HEK293 (cell line): ENCODE data around the gene CLSTN1.
A peak's percentile ranks its signal among the peaks of the same experiment; 100 is the strongest.

Source experiments
- CTCF ChIA-PET: fragments of 350-600 bp; formaldehyde crosslinking; extraction: SDS; loops from one replicate; lab custom pipeline; 2021; ENCODE audit warnings: antibody characterized with exemption; lab: Yijun Ruan, JAX
- POLR2A ChIA-PET: fragments of 300-600 bp; formaldehyde crosslinking; extraction: SDS; loops from one replicate; lab custom pipeline; 2020; ENCODE audit warnings: antibody characterized with exemption, inconsistent platforms; lab: Yijun Ruan, JAX
- H3K27ac ChIP-seq: fragments of 200-500 bp; sonication (Bioruptor generic); 2 replicates; pipeline ENCODE4 v1.5.1; 2014; ENCODE audit warnings: low read depth, low read length, control low read depth, inconsistent platforms; ENCODE audit errors: extremely low read depth
- H3K36me3 ChIP-seq, 2 experiments: fragments of 200-500 bp in 1 of 2; sonication (Bioruptor generic) in 1 of 2; 1 replicate in 1 of 2; 2 replicates in 1 of 2; pipeline ENCODE4 v1.5.1; 2014 to 2017; ENCODE audit warnings: inconsistent platforms in 2 of 2, low read length in 2 of 2; ENCODE audit not compliant: control insufficient read depth in 2 of 2, insufficient read depth in 1 of 2
- H3K4me1 ChIP-seq: fragments of 200-500 bp; sonication (Bioruptor generic); 2 replicates; pipeline ENCODE4 v1.5.1; 2014; ENCODE audit warnings: mild to moderate bottlenecking, low read length, inconsistent platforms; ENCODE audit not compliant: control insufficient read depth, insufficient read depth
- H3K4me3 ChIP-seq: 2 replicates; pipeline ENCODE4 v1.5.1; 2011; ENCODE audit warnings: low read depth, mild to moderate bottlenecking, control low read depth, low read length, moderate library complexity
- H3K9me3 ChIP-seq: fragments of 200-500 bp; sonication (Bioruptor generic); 2 replicates; pipeline ENCODE4 v1.5.1; 2014; ENCODE audit warnings: low read depth, low read length, inconsistent platforms; ENCODE audit not compliant: control insufficient read depth, insufficient read depth
- KLF9 ChIP-seq: fragments of 450-650 bp; formaldehyde crosslinking; IDR thresholded peaks from 2 replicates; pipeline ENCODE4 v1.5.1; 2016; ENCODE audit warnings: missing biosample characterization, missing genetic modification characterization, low read depth
- TCF7L2 ChIP-seq: IDR thresholded peaks from 2 replicates; pipeline ENCODE4 v1.6.1; 2011; ENCODE audit warnings: low read depth, mild to moderate bottlenecking, inconsistent platforms, low read length, moderate library complexity, borderline replicate concordance
- TRIM28 ChIP-seq: IDR thresholded peaks from 2 replicates; pipeline ENCODE4 v1.6.1; 2011; ENCODE audit warnings: low read length, control low read depth, borderline replicate concordance
- ZBTB8A ChIP-seq: fragments of 450-650 bp; formaldehyde crosslinking; IDR thresholded peaks from 2 replicates; pipeline ENCODE4 v1.5.1; 2016; ENCODE audit warnings: missing biosample characterization, missing genetic modification characterization
- ZIC2 ChIP-seq: fragments of 450-650 bp; formaldehyde crosslinking; IDR thresholded peaks from 2 replicates; pipeline ENCODE4 v1.5.1; 2016; ENCODE audit warnings: missing biosample characterization, missing genetic modification characterization
- ZNF10 ChIP-seq: fragments of 450-650 bp; formaldehyde crosslinking; IDR thresholded peaks from 2 replicates; pipeline ENCODE4 v1.5.1; 2017; ENCODE audit warnings: missing biosample characterization, missing genetic modification characterization
- ZNF114 ChIP-seq: fragments of 450-650 bp; formaldehyde crosslinking; IDR thresholded peaks from 2 replicates; pipeline ENCODE4 v1.5.0; 2017; ENCODE audit warnings: missing biosample characterization, missing genetic modification characterization
- ZNF211 ChIP-seq: fragments of 450-650 bp; formaldehyde crosslinking; IDR thresholded peaks from 2 replicates; pipeline ENCODE4 v1.5.1; 2016; ENCODE audit warnings: low read depth, missing biosample characterization, missing genetic modification characterization
- ZNF354C ChIP-seq: fragments of 450-650 bp; formaldehyde crosslinking; IDR thresholded peaks from 2 replicates; pipeline ENCODE4 v1.5.1; 2016; ENCODE audit warnings: missing biosample characterization, missing genetic modification characterization, low read depth, borderline replicate concordance
- ZNF37A ChIP-seq: fragments of 450-650 bp; IDR thresholded peaks from 2 replicates; pipeline ENCODE4 v1.5.1; 2018; ENCODE audit warnings: missing biosample characterization, missing genetic modification characterization
- ZNF394 ChIP-seq: fragments of 450-650 bp; formaldehyde crosslinking; IDR thresholded peaks from 2 replicates; pipeline ENCODE4 v1.5.1; 2016; ENCODE audit warnings: missing biosample characterization, missing genetic modification characterization, mild to moderate bottlenecking, moderate library complexity, borderline replicate concordance
- ZNF501 ChIP-seq: fragments of 450-650 bp; formaldehyde crosslinking; IDR thresholded peaks from 2 replicates; pipeline ENCODE4 v1.5.1; 2016; ENCODE audit warnings: missing biosample characterization, missing genetic modification characterization
- ZNF548 ChIP-seq: fragments of 450-650 bp; formaldehyde crosslinking; IDR thresholded peaks from 2 replicates; pipeline ENCODE4 v1.5.1; 2016; ENCODE audit warnings: missing biosample characterization, missing genetic modification characterization
- ZNF561 ChIP-seq: fragments of 450-650 bp; IDR thresholded peaks from 2 replicates; pipeline ENCODE4 v1.5.1; 2018; ENCODE audit warnings: missing biosample characterization, missing genetic modification characterization, borderline replicate concordance
- ZNF585B ChIP-seq: fragments of 450-650 bp; formaldehyde crosslinking; IDR thresholded peaks from 2 replicates; pipeline ENCODE4 v1.5.1; 2016; ENCODE audit warnings: missing biosample characterization, missing genetic modification characterization
- ZNF660 ChIP-seq: fragments of 450-650 bp; IDR thresholded peaks from 2 replicates; pipeline ENCODE4 v1.5.1; 2018; ENCODE audit warnings: missing biosample characterization, mild to moderate bottlenecking, missing genetic modification characterization
- ZNF664 ChIP-seq: fragments of 450-650 bp; formaldehyde crosslinking; IDR thresholded peaks from 2 replicates; pipeline ENCODE4 v1.5.1; 2016; ENCODE audit warnings: missing biosample characterization, missing genetic modification characterization
- ZNF76 ChIP-seq: fragments of 450-650 bp; formaldehyde crosslinking; IDR thresholded peaks from 2 replicates; pipeline ENCODE4; 2016; ENCODE audit warnings: low read depth, missing biosample characterization, missing genetic modification characterization, borderline replicate concordance
- ZNF776 ChIP-seq: fragments of 450-650 bp; formaldehyde crosslinking; IDR thresholded peaks from 2 replicates; pipeline ENCODE4 v1.5.0; 2017; ENCODE audit warnings: missing biosample characterization, missing genetic modification characterization, borderline replicate concordance
- ZNF777 ChIP-seq: fragments of 450-650 bp; formaldehyde crosslinking; IDR thresholded peaks from 2 replicates; pipeline ENCODE4 v1.5.1; 2017; ENCODE audit warnings: missing biosample characterization, missing genetic modification characterization, borderline replicate concordance
- TF ChIP-seq, protein P1 (sequence below): fragments of 450-650 bp; IDR thresholded peaks from 2 replicates; pipeline ENCODE4 v1.5.1; 2018; ENCODE audit warnings: missing biosample characterization, missing genetic modification characterization
- TF ChIP-seq, protein P2 (sequence below): fragments of 450-650 bp; formaldehyde crosslinking; IDR thresholded peaks from 2 replicates; pipeline ENCODE4 v1.5.1; 2016; ENCODE audit warnings: missing biosample characterization, missing genetic modification characterization

CLSTN1 gene

DNA sequence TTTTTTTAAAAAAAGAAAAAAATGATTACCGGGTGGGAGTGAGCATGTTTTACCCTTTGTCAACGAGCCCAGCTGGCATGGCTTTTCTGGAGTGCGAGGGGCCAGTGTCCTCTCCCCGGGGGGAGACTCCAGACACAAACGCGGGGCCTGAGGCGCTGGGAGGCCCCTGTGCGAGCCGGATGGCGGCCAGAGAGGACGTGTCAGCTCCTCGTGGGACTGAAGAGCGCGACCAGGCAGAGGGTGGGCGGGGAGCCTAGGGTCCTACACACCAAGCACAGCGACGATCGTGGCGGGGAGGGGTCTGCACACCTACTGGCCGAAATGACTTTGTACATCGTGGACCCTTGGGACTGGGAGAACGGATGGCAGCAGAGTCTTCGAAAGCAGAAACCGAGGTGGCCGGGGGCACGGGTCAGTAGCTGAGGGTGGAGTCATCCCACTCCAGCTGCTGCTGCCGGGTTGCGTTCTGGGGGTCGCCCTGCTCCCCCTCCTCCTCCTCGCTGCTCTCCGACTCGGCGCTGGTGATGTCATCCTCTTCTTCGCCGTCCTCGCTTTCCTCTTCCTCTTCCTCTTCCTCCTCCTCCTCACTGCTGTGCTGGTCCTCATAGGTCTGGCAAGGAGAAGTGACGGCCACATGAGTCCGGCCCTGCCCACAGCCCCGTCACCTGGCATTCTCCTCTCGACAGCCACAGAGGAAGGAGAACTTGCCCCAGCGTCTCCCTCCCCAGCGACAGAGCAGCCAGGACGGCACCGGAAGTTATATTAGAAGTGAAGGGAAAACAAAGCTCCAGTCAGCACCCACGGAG, 93.5 kb downstream of the CLSTN1 start:
- CTCF ChIA-PET, result interaction anchor here (0.6 to 1.6 kb wide), 3 partner anchors 9 to 1305 kb away, joined by 3 to 11 read pairs (median 4); no protein-coding TSS in a partner anchor
- H3K4me1 ChIP-seq, result no peaks in the 10 kb centered on the region
- no peak overlapping the region for H3K27ac ChIP-seq

GRCh38 chr1:9729523-9729922, 94.2 kb downstream of the CLSTN1 start:
- Histone ChIP-seq H3K27ac (no peak overlapping the region), H3K9me3 (no peaks in the 10 kb centered on the region), H3K36me3 (peaks cover 14 to 80% of the 10 kb centered on the region in 2 experiments), H3K4me1 (no peaks in the 10 kb centered on the region), H3K4me3 (no peak overlapping the region)
- POLR2A ChIA-PET, result no interaction called here
- no peak for TF ChIP-seq ZNF354C
- no peak for TF ChIP-seq ZNF37A (tag by site-specific recombination)
- no peak for TF ChIP-seq ZNF548 (tag by site-specific recombination)
- no peak for TF ChIP-seq ZNF211 (tag by site-specific recombination)
- TF ChIP-seq ZNF76, result no peak
- TF ChIP-seq ZNF10 (tag by site-specific recombination), result no peak
- no peak for TF ChIP-seq ZNF114 (tag by site-specific recombination)
- TF ChIP-seq ZNF777 (tag by site-specific recombination), result no peak
- no peak for TF ChIP-seq ZNF561 (tag by site-specific recombination)
- no peak for TF ChIP-seq TCF7L2
- CTCF ChIA-PET, result interaction anchor here (0.6 to 1.6 kb wide), 3 partner anchors 8 to 1306 kb away, joined by 3 to 11 read pairs (median 4); no protein-coding TSS in a partner anchor

More for the DNA sequence above, 93.5 kb downstream of the CLSTN1 start:
- POLR2A ChIA-PET, result no interaction called here
- H3K36me3 ChIP-seq, result peaks cover 17 to 84% of the 10 kb centered on the region in 2 experiments
- TF ChIP-seq, protein P1, sequence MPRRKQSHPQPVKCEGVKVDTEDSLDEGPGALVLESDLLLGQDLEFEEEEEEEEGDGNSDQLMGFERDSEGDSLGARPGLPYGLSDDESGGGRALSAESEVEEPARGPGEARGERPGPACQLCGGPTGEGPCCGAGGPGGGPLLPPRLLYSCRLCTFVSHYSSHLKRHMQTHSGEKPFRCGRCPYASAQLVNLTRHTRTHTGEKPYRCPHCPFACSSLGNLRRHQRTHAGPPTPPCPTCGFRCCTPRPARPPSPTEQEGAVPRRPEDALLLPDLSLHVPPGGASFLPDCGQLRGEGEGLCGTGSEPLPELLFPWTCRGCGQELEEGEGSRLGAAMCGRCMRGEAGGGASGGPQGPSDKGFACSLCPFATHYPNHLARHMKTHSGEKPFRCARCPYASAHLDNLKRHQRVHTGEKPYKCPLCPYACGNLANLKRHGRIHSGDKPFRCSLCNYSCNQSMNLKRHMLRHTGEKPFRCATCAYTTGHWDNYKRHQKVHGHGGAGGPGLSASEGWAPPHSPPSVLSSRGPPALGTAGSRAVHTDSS (tag by site-specific recombination), result peak; percentile 76
- TF ChIP-seq ZNF664 (tag by site-specific recombination), result no peak
- TF ChIP-seq, all 188 proteins: peak for 1
- H3K4me3 ChIP-seq, result no peak overlapping the region
- H3K9me3 ChIP-seq, result no peaks in the 10 kb centered on the region

DNA sequence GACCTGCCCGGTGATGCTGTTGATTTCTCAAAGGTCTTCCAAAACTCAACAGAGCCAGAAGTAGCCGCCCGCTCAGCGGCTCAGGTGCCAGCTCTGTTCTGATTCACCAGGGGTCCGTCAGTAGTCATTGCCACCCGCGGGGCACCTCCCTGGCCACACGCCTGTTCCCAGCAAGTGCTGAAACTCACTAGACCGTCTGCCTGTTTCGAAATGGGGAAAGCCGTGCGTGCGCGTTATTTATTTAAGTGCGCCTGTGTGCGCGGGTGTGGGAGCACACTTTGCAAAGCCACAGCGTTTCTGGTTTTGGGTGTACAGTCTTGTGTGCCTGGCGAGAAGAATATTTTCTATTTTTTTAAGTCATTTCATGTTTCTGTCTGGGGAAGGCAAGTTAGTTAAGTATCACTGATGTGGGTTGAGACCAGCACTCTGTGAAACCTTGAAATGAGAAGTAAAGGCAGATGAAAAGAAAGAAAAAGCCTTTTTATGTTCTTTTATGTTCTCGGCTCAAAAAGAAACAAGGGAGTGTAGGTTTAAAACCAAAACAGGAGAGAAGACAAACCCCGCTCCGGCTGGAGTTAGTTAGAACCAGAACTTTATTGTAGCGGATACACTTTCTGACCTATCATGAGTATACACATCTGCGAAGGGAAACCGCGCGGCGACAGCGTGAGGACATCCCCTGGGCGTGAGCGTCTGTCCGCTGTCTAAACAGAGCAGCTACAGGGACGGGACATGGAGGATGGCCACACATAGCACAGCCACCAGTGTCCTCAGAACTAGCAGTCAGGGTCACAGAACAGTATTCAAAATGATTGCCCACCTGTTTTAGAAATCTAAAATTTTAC, 95.1 kb downstream of the CLSTN1 start:
- CTCF ChIA-PET, result interaction anchor here (0.6 kb wide), 1 partner anchor 22 kb away, joined by 4 read pairs; no protein-coding TSS in a partner anchor
- peaks cover 8 to 80% of the 10 kb centered on the region in 2 experiments for H3K36me3 ChIP-seq
- H3K4me1 ChIP-seq, result no peaks in the 10 kb centered on the region

GRCh38 chr1:9726905-9727595, 96.7 kb downstream of the CLSTN1 start:
- ChIA-PET CTCF (interaction anchor here (1.1 to 1.6 kb wide), 2 partner anchors 57 to 101 kb away, joined by 3 to 4 read pairs; no protein-coding TSS in a partner anchor), POLR2A (no interaction called here)
- peaks cover 7 to 80% of the 10 kb centered on the region in 2 experiments for H3K36me3 ChIP-seq
- H3K27ac ChIP-seq, result no peak overlapping the region
- no peaks in the 10 kb centered on the region for H3K4me1 ChIP-seq
- no peaks in the 10 kb centered on the region for H3K9me3 ChIP-seq
- H3K4me3 ChIP-seq, result no peak overlapping the region
- no peak for TF ChIP-seq ZNF585B (tag by site-specific recombination)
- no peak for TF ChIP-seq ZBTB8A (tag by site-specific recombination)
- no peak for TF ChIP-seq ZNF394
- TF ChIP-seq TRIM28, result no peak
- TF ChIP-seq, protein P1 (tag by site-specific recombination), result no peak
- TF ChIP-seq, protein P2, sequence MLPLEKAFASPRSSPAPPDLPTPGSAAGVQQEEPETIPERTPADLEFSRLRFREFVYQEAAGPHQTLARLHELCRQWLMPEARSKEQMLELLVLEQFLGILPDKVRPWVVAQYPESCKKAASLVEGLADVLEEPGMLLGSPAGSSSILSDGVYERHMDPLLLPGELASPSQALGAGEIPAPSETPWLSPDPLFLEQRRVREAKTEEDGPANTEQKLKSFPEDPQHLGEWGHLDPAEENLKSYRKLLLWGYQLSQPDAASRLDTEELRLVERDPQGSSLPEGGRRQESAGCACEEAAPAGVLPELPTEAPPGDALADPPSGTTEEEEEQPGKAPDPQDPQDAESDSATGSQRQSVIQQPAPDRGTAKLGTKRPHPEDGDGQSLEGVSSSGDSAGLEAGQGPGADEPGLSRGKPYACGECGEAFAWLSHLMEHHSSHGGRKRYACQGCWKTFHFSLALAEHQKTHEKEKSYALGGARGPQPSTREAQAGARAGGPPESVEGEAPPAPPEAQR (tag by site-specific recombination), result no peak
- TF ChIP-seq KLF9 (tag by site-specific recombination), result no peak
- TF ChIP-seq ZNF501 (tag by site-specific recombination), result no peak

More for the DNA sequence above, 95.1 kb downstream of the CLSTN1 start:
- H3K27ac ChIP-seq, result no peak overlapping the region
- no peak overlapping the region for H3K4me3 ChIP-seq
- TF ChIP-seq ZIC2 (tag by site-specific recombination) (peak; percentile 38), ZNF660 (tag by site-specific recombination) (peak; percentile 63; the same call in 1 of the 2 replicates), ZNF776 (no peak)
- POLR2A ChIA-PET, result no interaction called here
- H3K9me3 ChIP-seq, result no peaks in the 10 kb centered on the region
